ENCODE data around the gene SLC38A3. TPM values are rescaled to one million over a fixed set of nuclear protein-coding genes. Genes with fewer than 3 reads are reported as not detected.

Gene SLC38A3
- total RNA-seq, 1 experiment from 2014 or later, result 6.0 TPM

- H3K4me1 ChIP-seq (ENCODE audit: control insufficient read depth, insufficient read depth, low read length), result peaks cover 10% of the 10 kb centered on the region
- intact Hi-C loops (cut with micrococcal nuclease; ENCODE audit: unreplicated experiment), result loop anchor here (10.0 kb wide), 1 partner anchor 70 kb away; the partner anchor contains the start of gene GNAT1
- in situ Hi-C loops (cut with HindIII; ENCODE audit: low pct_unique_long_range_greater_than_20kb, low sequenced_read_pairs), result no loop called here
- BruUV-seq (replicated peaks), result no TSS peak
- POLR2A ChIA-PET, result interaction anchor here (0.5 kb wide), 1 partner anchor 64 kb away, joined by 5 read pairs; no protein-coding TSS in a partner anchor
- TF ChIP-seq REST (IDR thresholded peaks at IDR 0.05; ENCODE audit: insufficient read depth in 1 of 2, low read depth in 2 of 2, low read length in 1 of 2), result no peak
- TF ChIP-seq POLR2AphosphoS5 (IDR thresholded peaks at IDR 0.05; ENCODE audit: low read depth, low read length), result no peak
- TF ChIP-seq SIN3A (IDR thresholded peaks at IDR 0.05; ENCODE audit: borderline replicate concordance, insufficient read depth, low read depth, low read length), result no peak
- TF ChIP-seq TCF7L2 (IDR thresholded peaks at IDR 0.05; ENCODE audit: low read depth, low read length), result no peak
- TF ChIP-seq CTCF (IDR thresholded peaks at IDR 0.05), result no peak
- H3K9me3 ChIP-seq (ENCODE audit: control insufficient read depth, insufficient read depth, low read depth, low read length), result no peaks in the 10 kb centered on the region
- H3K27ac ChIP-seq (ENCODE audit: low read length), result no peak overlapping the region
- no peaks in the 10 kb centered on the region for H3K27me3 ChIP-seq (ENCODE audit: control insufficient read depth, insufficient read depth, low read length)
- H3K4me3 ChIP-seq (ENCODE audit: low read depth in 2 of 2, low read length in 2 of 2), result no peak overlapping the region
- ATAC-seq, result no peak
- CTCF ChIA-PET, result interaction anchor here (0.7 kb wide), 1 partner anchor 64 kb away, joined by 4 read pairs; no protein-coding TSS in a partner anchor
- no peaks in the 10 kb centered on the region for H3K36me3 ChIP-seq (ENCODE audit: control insufficient read depth, insufficient read depth, low read length)
- no peak for DNase-seq (ENCODE audit: low read depth, low spot score)
These were observed 59.4 kb downstream of the SLC38A3 start for GRCh38 chr3:50264383-50264963.

GRCh38 chr3:50264964-50265485, 60.0 kb downstream of the SLC38A3 start:
- POLR2A ChIA-PET, result no interaction called here
- in situ Hi-C loops (cut with HindIII; ENCODE audit: low pct_unique_long_range_greater_than_20kb, low sequenced_read_pairs) (no loop called here), intact Hi-C loops (cut with micrococcal nuclease; ENCODE audit: unreplicated experiment) (loop anchor here (10.0 kb wide), 1 partner anchor 70 kb away; the partner anchor contains the start of gene GNAT1)
- H3K27ac ChIP-seq (ENCODE audit: low read length), result no peak overlapping the region
- no peak overlapping the region for H3K4me3 ChIP-seq (ENCODE audit: low read depth in 2 of 2, low read length in 2 of 2)
- CTCF ChIA-PET, result interaction anchor here (0.5 to 0.7 kb wide), 2 partner anchors 48 to 64 kb away, joined by 3 to 4 read pairs; no protein-coding TSS in a partner anchor
- DNase-seq (ENCODE audit: low read depth, low spot score), result no peak
- BruUV-seq (replicated peaks), result no TSS peak
- peaks cover 15% of the 10 kb centered on the region for H3K4me1 ChIP-seq (ENCODE audit: control insufficient read depth, insufficient read depth, low read length)
- no peaks in the 10 kb centered on the region for H3K36me3 ChIP-seq (ENCODE audit: control insufficient read depth, insufficient read depth, low read length)
- no peaks in the 10 kb centered on the region for H3K9me3 ChIP-seq (ENCODE audit: control insufficient read depth, insufficient read depth, low read depth, low read length)
- no peaks in the 10 kb centered on the region for H3K27me3 ChIP-seq (ENCODE audit: control insufficient read depth, insufficient read depth, low read length)
- TF ChIP-seq REST (IDR thresholded peaks at IDR 0.05; ENCODE audit: insufficient read depth in 1 of 2, low read depth in 2 of 2, low read length in 1 of 2), result no peak
- TF ChIP-seq SIN3A (IDR thresholded peaks at IDR 0.05; ENCODE audit: borderline replicate concordance, insufficient read depth, low read depth, low read length), result no peak
- TF ChIP-seq CTCF (IDR thresholded peaks at IDR 0.05), result no peak
- TF ChIP-seq TCF7L2 (IDR thresholded peaks at IDR 0.05; ENCODE audit: low read depth, low read length), result no peak
- TF ChIP-seq POLR2AphosphoS5 (IDR thresholded peaks at IDR 0.05; ENCODE audit: low read depth, low read length), result no peak
- ATAC-seq, result no peak

All from Panc1 (cell line).